IPS-11a (cell line): Measurements from ENCODE around the gene PPP1R37.

Experiments
- H3K4me3 ChIP-seq: one replicate; pipeline ENCODE4 v1.5.1; 2013; ENCODE audit warnings: low read depth, low read length, control low read depth

PPP1R37 gene

GRCh38 chr19:45070861-45071544 lies 22.0 kb upstream of the PPP1R37 start:
- H3K4me3 ChIP-seq, result no peak overlapping the region

- no peak overlapping the region for H3K4me3 ChIP-seq
Observed at GRCh38 chr19:45071545-45071938, 21.4 kb upstream of the PPP1R37 start.

GRCh38 chr19:45071969-45072790 lies 20.8 kb upstream of the PPP1R37 start:
- no peak overlapping the region for H3K4me3 ChIP-seq

GRCh38 chr19:45074744-45075300 lies 18.2 kb upstream of the PPP1R37 start:
- peak overlapping the region; percentile 79 for H3K4me3 ChIP-seq

- peak overlapping the region; percentile 79 for H3K4me3 ChIP-seq
Observed at GRCh38 chr19:45075301-45076028, 17.5 kb upstream of the PPP1R37 start.

GRCh38 chr19:45076029-45076850 lies 16.7 kb upstream of the PPP1R37 start, which contains the start of gene ZNF296:
TSS of gene ZNF296 (minus strand) at chr19:45076478. CDS start at chr19:45076373, 105 bp downstream.
- peak within 1 kb of the TSS; percentile 79 for H3K4me3 ChIP-seq

- H3K4me3 ChIP-seq, result peak overlapping the region; percentile 79
Observed at GRCh38 chr19:45076851-45077730, 15.9 kb upstream of the PPP1R37 start.

GRCh38 chr19:45078390-45079062 lies 14.5 kb upstream of the PPP1R37 start:
- peak overlapping the region; percentile 24 for H3K4me3 ChIP-seq

- peak within 1 kb of the TSS; percentile 84 for H3K4me3 ChIP-seq
Observed at GRCh38 chr19:45079063-45079910, 13.7 kb upstream of the PPP1R37 start, which contains the start of gene GEMIN7. TSS of gene GEMIN7 (plus strand) at chr19:45079260. CDS start at chr19:45090115, 10,855 bp downstream.

GRCh38 chr19:45079911-45080370 lies 13.0 kb upstream of the PPP1R37 start:
- peak overlapping the region; percentile 84 for H3K4me3 ChIP-seq

GRCh38 chr19:45082170-45082569 lies 10.8 kb upstream of the PPP1R37 start:
- no peak overlapping the region for H3K4me3 ChIP-seq

GRCh38 chr19:45086480-45086879 lies 6.5 kb upstream of the PPP1R37 start:
- no peak overlapping the region for H3K4me3 ChIP-seq

GRCh38 chr19:45087531-45087930 lies 5.4 kb upstream of the PPP1R37 start:
- no peak overlapping the region for H3K4me3 ChIP-seq

GRCh38 chr19:45090034-45090433 lies 2.9 kb upstream of the PPP1R37 start:
- H3K4me3 ChIP-seq, result no peak overlapping the region

GRCh38 chr19:45090606-45091005 lies 2.4 kb upstream of the PPP1R37 start:
- no peak overlapping the region for H3K4me3 ChIP-seq

GRCh38 chr19:45091031-45091923 lies 1.7 kb upstream of the PPP1R37 start:
- peak overlapping the region; percentile 87 for H3K4me3 ChIP-seq

- H3K4me3 ChIP-seq, result peak overlapping the region; percentile 87
Observed at GRCh38 chr19:45094137-45094536, 1.2 kb downstream of the PPP1R37 start.
